WTC11 (cell line): ENCODE results near the gene FAM43A. TPM values are rescaled to one million over a fixed set of nuclear protein-coding genes. Genes with fewer than 3 reads are reported as not detected.

ENCODE experiments used
- ARID4B ChIP-seq: sonication (generic); formaldehyde crosslinking; IDR thresholded peaks from 2 replicates; pipeline ENCODE4 v1.8.0; 2023; ENCODE audit warnings: missing genetic modification reagents, mild to moderate bottlenecking, borderline replicate concordance
- CBFB ChIP-seq: sonication (generic); formaldehyde crosslinking; IDR thresholded peaks from 2 replicates; pipeline ENCODE4 v1.8.1; 2022; ENCODE audit warnings: mild to moderate bottlenecking, low read depth, missing genetic modification reagents
- CREM ChIP-seq: sonication (generic); formaldehyde crosslinking; IDR thresholded peaks from 2 replicates; pipeline ENCODE4 v1.8.1; 2022; ENCODE audit warnings: mild to moderate bottlenecking, missing genetic modification reagents, moderate library complexity
- ESRRA ChIP-seq: sonication (generic); formaldehyde crosslinking; IDR thresholded peaks from 2 replicates; pipeline ENCODE4 v1.8.1; 2022; ENCODE audit warnings: mild to moderate bottlenecking, missing genetic modification reagents, borderline replicate concordance
- FOXK1 ChIP-seq: sonication (generic); formaldehyde crosslinking; IDR thresholded peaks from 2 replicates; pipeline ENCODE4 v1.8.0; 2022; ENCODE audit warnings: mild to moderate bottlenecking, moderate library complexity, missing genetic modification reagents
- GTF2I ChIP-seq: fragments of 250-450 bp; sonication (Bioruptor Pico); conservative IDR thresholded peaks from 2 replicates; pipeline ENCODE4 v1.4.0; 2021; ENCODE audit warnings: mild to moderate bottlenecking
- MLX ChIP-seq: sonication (generic); formaldehyde crosslinking; IDR thresholded peaks from 2 replicates; pipeline ENCODE4 v1.8.1; 2023; ENCODE audit warnings: mild to moderate bottlenecking, missing genetic modification reagents, moderate library complexity
- MYBL2 ChIP-seq: sonication (generic); formaldehyde crosslinking; IDR thresholded peaks from 2 replicates; pipeline ENCODE4 v1.8.1; 2023; ENCODE audit warnings: mild to moderate bottlenecking, moderate library complexity, missing genetic modification reagents
- PRDM15 ChIP-seq: sonication (generic); formaldehyde crosslinking; IDR thresholded peaks from 2 replicates; pipeline ENCODE4 v1.8.0; 2022; ENCODE audit warnings: missing genetic modification reagents
- PRRX2 ChIP-seq: fragments of 250-450 bp; sonication (Bioruptor Pico); IDR thresholded peaks from 2 replicates; pipeline ENCODE4 v1.8.0; 2021; ENCODE audit warnings: mild to moderate bottlenecking
- RELA ChIP-seq: sonication (generic); formaldehyde crosslinking; IDR thresholded peaks from 2 replicates; pipeline ENCODE4 v1.8.1; 2022; ENCODE audit warnings: missing genetic modification reagents, mild to moderate bottlenecking, borderline replicate concordance
- TP53 ChIP-seq: sonication (generic); formaldehyde crosslinking; IDR thresholded peaks from 2 replicates; pipeline ENCODE4 v1.8.1; 2023; ENCODE audit warnings: mild to moderate bottlenecking, missing genetic modification reagents
- ZMAT4 ChIP-seq: fragments of 250-450 bp; sonication (Bioruptor Pico); IDR thresholded peaks from 2 replicates; pipeline ENCODE4 v1.9.0; 2021; ENCODE audit warnings: mild to moderate bottlenecking
- ZNF232 ChIP-seq: sonication (generic); formaldehyde crosslinking; IDR thresholded peaks from 2 replicates; pipeline ENCODE4 v1.8.0; 2022; ENCODE audit warnings: mild to moderate bottlenecking, missing genetic modification reagents
- ZNF281 ChIP-seq: sonication (generic); formaldehyde crosslinking; IDR thresholded peaks from 2 replicates; pipeline ENCODE4 v1.8.0; 2023; ENCODE audit warnings: mild to moderate bottlenecking, missing genetic modification reagents
- ZNF671 ChIP-seq: fragments of 250-450 bp; sonication (Bioruptor Pico); IDR thresholded peaks from 2 replicates; pipeline ENCODE4 v1.8.0; 2021; ENCODE audit warnings: mild to moderate bottlenecking
- total RNA-seq: library from RNA; stranded (reverse); gene quantifications from 3 replicates; pipeline ENCODE4 v1.2.3, GENCODE V29; 2021
- TF ChIP-seq, protein P1 (sequence below): fragments of 250-450 bp; sonication (Bioruptor Pico); IDR thresholded peaks from 2 replicates; pipeline ENCODE4 v2.1.2; 2022; ENCODE audit warnings: mild to moderate bottlenecking, moderate library complexity
- TF ChIP-seq, protein P2 (sequence below): sonication (generic); formaldehyde crosslinking; IDR thresholded peaks from 2 replicates; pipeline ENCODE4 v1.8.0; 2022; ENCODE audit warnings: mild to moderate bottlenecking, missing genetic modification reagents
- TF ChIP-seq, protein P3 (sequence below): sonication (generic); formaldehyde crosslinking; IDR thresholded peaks from 2 replicates; pipeline ENCODE4 v1.8.1; 2022; ENCODE audit warnings: mild to moderate bottlenecking, missing genetic modification reagents, moderate library complexity, borderline replicate concordance
- TF ChIP-seq, protein P4 (sequence below): fragments of 250-450 bp; sonication (Bioruptor Pico); IDR thresholded peaks from 2 replicates; pipeline ENCODE4 v1.9.0; 2021; ENCODE audit warnings: moderate library complexity, mild to moderate bottlenecking, inconsistent platforms, borderline replicate concordance
- TF ChIP-seq, protein P5 (sequence below): sonication (generic); formaldehyde crosslinking; IDR thresholded peaks from 2 replicates; pipeline ENCODE4 v1.8.1; 2023; ENCODE audit warnings: mild to moderate bottlenecking, missing genetic modification reagents, moderate library complexity

The FAM43A gene
- total RNA-seq, 1 experiment from 2014 or later = 2.6 TPM

- TF ChIP-seq, protein P1, sequence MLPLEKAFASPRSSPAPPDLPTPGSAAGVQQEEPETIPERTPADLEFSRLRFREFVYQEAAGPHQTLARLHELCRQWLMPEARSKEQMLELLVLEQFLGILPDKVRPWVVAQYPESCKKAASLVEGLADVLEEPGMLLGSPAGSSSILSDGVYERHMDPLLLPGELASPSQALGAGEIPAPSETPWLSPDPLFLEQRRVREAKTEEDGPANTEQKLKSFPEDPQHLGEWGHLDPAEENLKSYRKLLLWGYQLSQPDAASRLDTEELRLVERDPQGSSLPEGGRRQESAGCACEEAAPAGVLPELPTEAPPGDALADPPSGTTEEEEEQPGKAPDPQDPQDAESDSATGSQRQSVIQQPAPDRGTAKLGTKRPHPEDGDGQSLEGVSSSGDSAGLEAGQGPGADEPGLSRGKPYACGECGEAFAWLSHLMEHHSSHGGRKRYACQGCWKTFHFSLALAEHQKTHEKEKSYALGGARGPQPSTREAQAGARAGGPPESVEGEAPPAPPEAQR (CRISPR knock-in tag) = no peak
- TF ChIP-seq, protein P2, sequence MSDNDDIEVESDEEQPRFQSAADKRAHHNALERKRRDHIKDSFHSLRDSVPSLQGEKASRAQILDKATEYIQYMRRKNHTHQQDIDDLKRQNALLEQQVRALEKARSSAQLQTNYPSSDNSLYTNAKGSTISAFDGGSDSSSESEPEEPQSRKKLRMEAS (CRISPR knock-in tag) = peak; percentile 84
- TF ChIP-seq ZMAT4 (CRISPR knock-in tag) (no peak), MLX (no peak), ZNF671 (no peak), PRDM15 (CRISPR knock-in tag) (peak; percentile 69), MYBL2 (CRISPR knock-in tag) (0 out of 2 replicates have a peak, but pooled peaks have one; percentile 12), ESRRA (CRISPR knock-in tag) (no peak), RELA (CRISPR knock-in tag) (no peak), ARID4B (CRISPR knock-in tag) (peak; percentile 77; the same call in 1 of the 2 replicates), PRRX2 (CRISPR knock-in tag) (no peak), FOXK1 (peak; percentile 63; the same call in 1 of the 2 replicates), ZNF281 (CRISPR knock-in tag) (no peak), ZNF232 (0 out of 2 replicates have a peak, but pooled peaks have one; percentile 22), GTF2I (no peak), CBFB (CRISPR knock-in tag) (no peak), CREM (peak; percentile 69), TP53 (CRISPR knock-in tag) (no peak)
- TF ChIP-seq, protein P3, sequence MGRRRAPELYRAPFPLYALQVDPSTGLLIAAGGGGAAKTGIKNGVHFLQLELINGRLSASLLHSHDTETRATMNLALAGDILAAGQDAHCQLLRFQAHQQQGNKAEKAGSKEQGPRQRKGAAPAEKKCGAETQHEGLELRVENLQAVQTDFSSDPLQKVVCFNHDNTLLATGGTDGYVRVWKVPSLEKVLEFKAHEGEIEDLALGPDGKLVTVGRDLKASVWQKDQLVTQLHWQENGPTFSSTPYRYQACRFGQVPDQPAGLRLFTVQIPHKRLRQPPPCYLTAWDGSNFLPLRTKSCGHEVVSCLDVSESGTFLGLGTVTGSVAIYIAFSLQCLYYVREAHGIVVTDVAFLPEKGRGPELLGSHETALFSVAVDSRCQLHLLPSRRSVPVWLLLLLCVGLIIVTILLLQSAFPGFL = no peak
- TF ChIP-seq, protein P4, sequence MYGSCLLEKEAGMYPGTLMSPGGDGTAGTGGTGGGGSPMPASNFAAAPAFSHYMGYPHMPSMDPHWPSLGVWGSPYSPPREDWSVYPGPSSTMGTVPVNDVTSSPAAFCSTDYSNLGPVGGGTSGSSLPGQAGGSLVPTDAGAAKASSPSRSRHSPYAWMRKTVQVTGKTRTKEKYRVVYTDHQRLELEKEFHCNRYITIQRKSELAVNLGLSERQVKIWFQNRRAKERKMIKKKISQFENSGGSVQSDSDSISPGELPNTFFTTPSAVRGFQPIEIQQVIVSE = no peak; the same call in 1 of the 2 replicates
- TF ChIP-seq, protein P5, sequence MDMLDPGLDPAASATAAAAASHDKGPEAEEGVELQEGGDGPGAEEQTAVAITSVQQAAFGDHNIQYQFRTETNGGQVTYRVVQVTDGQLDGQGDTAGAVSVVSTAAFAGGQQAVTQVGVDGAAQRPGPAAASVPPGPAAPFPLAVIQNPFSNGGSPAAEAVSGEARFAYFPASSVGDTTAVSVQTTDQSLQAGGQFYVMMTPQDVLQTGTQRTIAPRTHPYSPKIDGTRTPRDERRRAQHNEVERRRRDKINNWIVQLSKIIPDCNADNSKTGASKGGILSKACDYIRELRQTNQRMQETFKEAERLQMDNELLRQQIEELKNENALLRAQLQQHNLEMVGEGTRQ (CRISPR knock-in tag) = no peak
Measured at GRCh38 chr3:194685718-194686413, at the start of gene FAM43A (continued).
